Mesenchymal stem cell (in vitro differentiated cells and primary cell): ENCODE results near the gene GABBR2.

Experiments used
- DNase-seq: peaks from one replicate; pipeline ENCODE4 v3.0.0-alpha.2; 2013
- H2AFZ ChIP-seq: one replicate; pipeline ENCODE4 v1.6.1; 2013; ENCODE audit warnings: low read depth, mild to moderate bottlenecking, control low read depth, inconsistent platforms, low read length, moderate library complexity
- H2AK5ac ChIP-seq: 2 replicates; pipeline ENCODE4 v1.6.1; 2013; ENCODE audit warnings: low read length, moderate library complexity, mild to moderate bottlenecking, inconsistent platforms; ENCODE audit not compliant: severe bottlenecking
- H2BK120ac ChIP-seq: one replicate; pipeline ENCODE4 v1.6.1; 2013; ENCODE audit warnings: low read depth, mild to moderate bottlenecking, inconsistent platforms, low read length, moderate library complexity
- H2BK12ac ChIP-seq, 2 experiments: one replicate each; pipeline ENCODE4 v1.6.1; 2013; ENCODE audit warnings: inconsistent platforms in 2 of 2, low read length in 2 of 2, mild to moderate bottlenecking in 2 of 2, moderate library complexity in 2 of 2, control low read depth in 1 of 2
- H2BK15ac ChIP-seq: one replicate; pipeline ENCODE4 v1.6.1; 2013; ENCODE audit warnings: mild to moderate bottlenecking, low read depth, inconsistent platforms; ENCODE audit not compliant: poor library complexity, severe bottlenecking
- H2BK5ac ChIP-seq: 2 replicates; pipeline ENCODE4 v1.6.1; 2013; ENCODE audit warnings: low read depth, mild to moderate bottlenecking, low read length, control low read depth, inconsistent platforms; ENCODE audit not compliant: poor library complexity, severe bottlenecking
- H3K14ac ChIP-seq, 2 experiments: one replicate each; pipeline ENCODE4 v1.6.1; 2013; ENCODE audit warnings: inconsistent platforms in 2 of 2, low read length in 2 of 2, control low read depth in 1 of 2, mild to moderate bottlenecking in 1 of 2, moderate library complexity in 1 of 2
- H3K18ac ChIP-seq, 2 experiments: one replicate each; pipeline ENCODE4 v1.6.1; 2013; ENCODE audit warnings: inconsistent platforms in 2 of 2, low read length in 2 of 2, control low read depth in 1 of 2, low read depth in 1 of 2, mild to moderate bottlenecking in 1 of 2
- H3K23ac ChIP-seq, 2 experiments: one replicate each; pipeline ENCODE4 v1.6.1; 2013; ENCODE audit warnings: inconsistent platforms in 2 of 2, low read length in 2 of 2, mild to moderate bottlenecking in 2 of 2, moderate library complexity in 2 of 2, control low read depth in 1 of 2
- H3K27ac ChIP-seq: 2 replicates; pipeline ENCODE4 v1.5.1; 2013; ENCODE audit warnings: mild to moderate bottlenecking, moderate library complexity, low read length, control low read depth, inconsistent platforms; ENCODE audit not compliant: poor library complexity, severe bottlenecking
- H3K27me3 ChIP-seq, 2 experiments: 2 replicates each; pipeline versions ENCODE4 v1.6.1 to v1.7.0; 2013; ENCODE audit warnings: low read length in 2 of 2, mild to moderate bottlenecking in 2 of 2, moderate library complexity in 2 of 2, control low read depth in 1 of 2, inconsistent platforms in 1 of 2; ENCODE audit not compliant: control insufficient read depth in 1 of 2, insufficient read depth in 1 of 2
- H3K36me3 ChIP-seq, 2 experiments: 2 replicates each; pipeline versions ENCODE4 v1.6.1 to v1.7.0; 2013; ENCODE audit warnings: low read length in 2 of 2, control low read depth in 1 of 2, inconsistent platforms in 1 of 2, low read depth in 1 of 2, mild to moderate bottlenecking in 1 of 2; ENCODE audit not compliant: insufficient read depth in 2 of 2, control insufficient read depth in 1 of 2
- H3K4ac ChIP-seq, 2 experiments: one replicate each; pipeline ENCODE4 v1.6.1; 2013; ENCODE audit warnings: inconsistent platforms in 2 of 2, low read length in 2 of 2, mild to moderate bottlenecking in 2 of 2, moderate library complexity in 2 of 2, control low read depth in 1 of 2, low read depth in 1 of 2
- H3K4me1 ChIP-seq: 2 replicates; pipeline ENCODE4 v1.6.1; 2013; ENCODE audit warnings: low read depth, low read length, control low read depth; ENCODE audit not compliant: control insufficient read depth, insufficient read depth
- H3K4me2 ChIP-seq: 2 replicates; pipeline ENCODE4 v1.6.1; 2013; ENCODE audit warnings: low read length, mild to moderate bottlenecking, inconsistent platforms; ENCODE audit not compliant: poor library complexity, severe bottlenecking
- H3K4me3 ChIP-seq, 2 experiments: 2 replicates each; pipeline versions ENCODE4 v1.5.1 to v1.7.0; 2013; ENCODE audit warnings: low read length in 2 of 2, mild to moderate bottlenecking in 2 of 2, control low read depth in 1 of 2, low read depth in 1 of 2; ENCODE audit not compliant: insufficient read depth in 1 of 2
- H3K79me1 ChIP-seq: replicated peaks from 2 replicates; pipeline ENCODE4 v1.6.1; 2013; ENCODE audit warnings: mild to moderate bottlenecking, control low read depth, low read length, inconsistent platforms; ENCODE audit not compliant: poor library complexity, severe bottlenecking
- H3K9ac ChIP-seq: 2 replicates; pipeline ENCODE4 v1.7.0; 2013; ENCODE audit warnings: mild to moderate bottlenecking, low read length, moderate library complexity
- H3K9me3 ChIP-seq: 2 replicates; pipeline ENCODE4 v1.7.0; 2013; ENCODE audit warnings: mild to moderate bottlenecking, low read length; ENCODE audit not compliant: control insufficient read depth
- H4K8ac ChIP-seq: one replicate; pipeline ENCODE4 v1.6.1; 2013; ENCODE audit warnings: inconsistent platforms, mild to moderate bottlenecking, low read length, moderate library complexity
- H4K91ac ChIP-seq: one replicate; pipeline ENCODE4 v1.6.1; 2013; ENCODE audit warnings: mild to moderate bottlenecking, low read length, inconsistent platforms
- WGBS: methylation state at CpG from one replicate; pipeline ENCODE4 v1.1.7; 2013; ENCODE audit warnings: mixed read lengths; 5-methylcytosine and 5-hydroxymethylcytosine counted together

The GABBR2 gene

DNA sequence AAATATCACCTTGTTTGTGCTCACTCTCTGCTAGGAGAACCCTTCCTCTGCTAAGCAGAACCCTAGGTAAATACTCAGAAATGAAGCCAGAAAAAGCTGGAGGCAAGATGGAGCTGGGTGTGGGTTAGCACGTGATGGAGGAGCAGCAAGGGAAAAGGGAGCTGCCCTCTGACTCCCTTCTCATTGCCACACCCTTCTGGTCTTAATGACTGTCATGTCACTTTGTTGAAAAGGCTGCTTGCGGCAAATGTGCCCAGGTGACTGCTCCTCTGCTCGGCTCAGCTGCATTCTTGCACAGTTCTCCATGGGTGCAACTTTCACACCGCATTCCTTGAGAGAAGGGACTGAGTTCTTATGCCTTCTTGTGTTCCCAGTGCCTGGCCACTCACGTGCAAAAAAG lies 416.9 kb downstream of the GABBR2 start:
- Histone ChIP-seq H3K4me1 (no peaks in the 10 kb centered on the region), H3K14ac (no peak overlapping the region), H3K4ac (no peak overlapping the region), H3K27me3 (peaks cover 21 to 41% of the 10 kb centered on the region in 2 experiments), H3K4me2 (no peak overlapping the region), H4K8ac (no peak overlapping the region), H2AK5ac (no peak overlapping the region), H3K9me3 (no peaks in the 10 kb centered on the region), H3K4me3 (no peak overlapping the region), H3K36me3 (no peaks in the 10 kb centered on the region), H2BK15ac (no peak overlapping the region), H3K27ac (no peak overlapping the region), H2AFZ (no peak overlapping the region), H2BK120ac (no peak overlapping the region), H4K91ac (no peak overlapping the region), H2BK12ac (no peak overlapping the region), H2BK5ac (no peak overlapping the region), H3K18ac (no peak overlapping the region), H3K9ac (no peak overlapping the region), H3K23ac (no peak overlapping the region), H3K79me1 (no peaks in the 10 kb centered on the region)
- no peak for DNase-seq
- WGBS = 75% methylated on average over 4 of the region's 5 CpGs

- no peak overlapping the region for H3K9ac ChIP-seq
- no peaks in the 10 kb centered on the region for H3K4me1 ChIP-seq
- H3K23ac ChIP-seq = no peak overlapping the region
- no peak overlapping the region for H2BK120ac ChIP-seq
- no peaks in the 10 kb centered on the region for H3K9me3 ChIP-seq
- H2BK12ac ChIP-seq = no peak overlapping the region
- H3K4me3 ChIP-seq = no peak overlapping the region
- 89% methylated on average over 17 of the region's 18 CpGs for WGBS
- no peak overlapping the region for H3K4me2 ChIP-seq
- H3K36me3 ChIP-seq = no peaks in the 10 kb centered on the region
- peaks cover 34 to 41% of the 10 kb centered on the region in 2 experiments for H3K27me3 ChIP-seq
- H4K91ac ChIP-seq = no peak overlapping the region
- no peaks in the 10 kb centered on the region for H3K79me1 ChIP-seq
- H3K4ac ChIP-seq = no peak overlapping the region
- H4K8ac ChIP-seq = no peak overlapping the region
- no peak for DNase-seq
- H2BK5ac ChIP-seq = no peak overlapping the region
- no peak overlapping the region for H3K18ac ChIP-seq
- H3K14ac ChIP-seq = no peak overlapping the region
- no peak overlapping the region for H2BK15ac ChIP-seq
- no peak overlapping the region for H3K27ac ChIP-seq
- H2AFZ ChIP-seq = no peak overlapping the region
- H2AK5ac ChIP-seq = no peak overlapping the region
Observed at GRCh38 chr9:98290411-98290810, 418.3 kb downstream of the GABBR2 start.

DNA sequence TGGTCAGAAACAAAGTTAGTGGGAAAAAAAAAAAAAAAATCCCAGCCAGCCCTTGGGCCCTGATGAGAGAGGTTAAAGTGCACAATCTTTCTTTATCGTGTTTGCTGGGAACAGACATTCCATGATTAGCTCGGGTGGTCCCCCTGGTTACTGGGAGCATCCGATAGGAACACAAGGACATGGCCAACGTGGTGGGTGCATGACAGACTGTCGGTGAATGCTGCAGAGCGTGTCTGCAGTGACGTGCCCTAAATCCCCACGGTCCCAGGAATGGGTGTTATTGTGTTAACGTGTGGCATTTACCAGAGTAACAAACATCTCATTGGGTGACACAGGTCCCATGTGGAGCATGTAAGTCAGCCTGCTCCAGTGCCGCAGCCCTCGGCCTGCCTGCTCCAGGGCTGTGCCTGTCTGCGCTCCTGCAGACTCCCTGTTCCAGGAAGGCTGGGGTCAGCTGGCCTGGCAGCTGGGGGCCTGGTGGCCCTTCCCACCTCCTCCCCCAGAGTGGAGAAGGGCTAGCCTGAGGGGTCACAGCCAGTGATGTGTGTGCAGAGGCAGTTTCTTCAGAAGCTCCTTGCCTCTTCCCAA lies 419.0 kb downstream of the GABBR2 start:
- Histone ChIP-seq H3K4me3 (no peak overlapping the region), H3K9me3 (no peaks in the 10 kb centered on the region), H3K4me2 (no peak overlapping the region), H3K27me3 (peaks cover 38 to 41% of the 10 kb centered on the region in 2 experiments), H2BK5ac (no peak overlapping the region), H3K14ac (no peak overlapping the region), H3K36me3 (no peaks in the 10 kb centered on the region), H3K4ac (no peak overlapping the region), H3K79me1 (no peaks in the 10 kb centered on the region), H3K18ac (no peak overlapping the region), H3K4me1 (no peaks in the 10 kb centered on the region), H4K91ac (no peak overlapping the region), H2AK5ac (no peak overlapping the region), H2BK120ac (no peak overlapping the region), H4K8ac (peak overlapping the region; percentile 19), H3K23ac (no peak overlapping the region), H2BK15ac (no peak overlapping the region), H3K9ac (no peak overlapping the region), H2BK12ac (no peak overlapping the region), H3K27ac (no peak overlapping the region), H2AFZ (no peak overlapping the region)
- 84% methylated on average over 12 of the region's 12 CpGs for WGBS
- DNase-seq = no peak

GRCh38 chr9:98288881-98289280 lies 419.9 kb downstream of the GABBR2 start:
- H3K4me3 ChIP-seq = no peak overlapping the region
- 76% methylated on average over 5 of the region's 5 CpGs for WGBS
- no peak overlapping the region for H2AFZ ChIP-seq
- no peak overlapping the region for H2BK5ac ChIP-seq
- H2BK15ac ChIP-seq = no peak overlapping the region
- H3K79me1 ChIP-seq = no peaks in the 10 kb centered on the region
- no peak overlapping the region for H2BK120ac ChIP-seq
- H3K23ac ChIP-seq = no peak overlapping the region
- H3K4me2 ChIP-seq = no peak overlapping the region
- H4K91ac ChIP-seq = no peak overlapping the region
- no peak for DNase-seq
- no peaks in the 10 kb centered on the region for H3K36me3 ChIP-seq
- H3K27ac ChIP-seq = no peak overlapping the region
- H2BK12ac ChIP-seq = no peak overlapping the region
- H3K4me1 ChIP-seq = no peaks in the 10 kb centered on the region
- no peak overlapping the region for H4K8ac ChIP-seq
- H3K18ac ChIP-seq = no peak overlapping the region
- H3K14ac ChIP-seq = no peak overlapping the region
- no peak overlapping the region for H2AK5ac ChIP-seq
- no peaks in the 10 kb centered on the region for H3K9me3 ChIP-seq
- H3K4ac ChIP-seq = no peak overlapping the region
- no peak overlapping the region for H3K9ac ChIP-seq
- peaks cover 41 to 42% of the 10 kb centered on the region in 2 experiments for H3K27me3 ChIP-seq
